Esophagus squamous epithelium (tissue), 5 donors: ENCODE results near the gene NUP210. TPM values are rescaled to one million over a fixed set of nuclear protein-coding genes. Genes with fewer than 3 reads are reported as not detected.

Source experiments
- DNase-seq: peaks from one replicate; lab custom pipeline; 2025; lab: John Stamatoyannopoulos, UW
- H3K27ac ChIP-seq, 4 donors: fragments of 200-600 bp; sonication (generic); one replicate each; pipeline ENCODE4 v1.5.1; 2016 to 2019; ENCODE audit warnings: mild to moderate bottlenecking in 1 of 4
- H3K27me3 ChIP-seq, 4 donors: fragments of 200-600 bp; sonication (generic); 1 replicate in 3 of 4; 2 replicates in 1 of 4; pipeline versions ENCODE4 v1.5.1 to v1.6.0; 2017 to 2021; ENCODE audit warnings: antibody characterized with exemption in 1 of 4
- H3K36me3 ChIP-seq, 3 donors: fragments of 200-600 bp; sonication (generic); one replicate each; pipeline ENCODE4 v1.5.1; 2016 to 2019
- H3K4me1 ChIP-seq, 3 donors: fragments of 200-600 bp; sonication (generic); one replicate each; pipeline ENCODE4 v1.5.1; 2017 to 2019
- H3K4me3 ChIP-seq, 4 donors: fragments of 200-600 bp; sonication (generic); 1 replicate in 3 of 4; 2 replicates in 1 of 4; pipeline ENCODE4 v1.5.1; 2016 to 2019; ENCODE audit warnings: mild to moderate bottlenecking in 2 of 4, moderate library complexity in 1 of 4
- H3K9me3 ChIP-seq, 3 donors: fragments of 200-600 bp; sonication (generic); one replicate each; pipeline ENCODE4 v1.5.1; 2016 to 2019
- POLR2A ChIP-seq, 4 donors: fragments of 450-650 bp; IDR thresholded peaks; one replicate each; pipeline ENCODE4 v1.6.1; 2017; ENCODE audit warnings: antibody characterized with exemption in 4 of 4, mild to moderate bottlenecking in 4 of 4, moderate library complexity in 3 of 4
- WGBS, 2 donors: methylation state at CpG; one replicate each; pipeline ENCODE4 v1.1.5; 2018; 5-methylcytosine and 5-hydroxymethylcytosine counted together
- intact Hi-C: fragments of 100-400 bp; cut with DNase I; formaldehyde crosslinking; loops from one replicate; pipeline ENCODE4 v1.15.0; 2022
- total RNA-seq, 4 donors: library from RNA; depleted of rRNA; stranded (reverse); fragments of >200 nt; gene quantifications; one replicate each; pipeline ENCODE4 v1.1.0, GENCODE V29; 2016
- TF ChIP-seq, protein P1 (sequence below), 6 experiments: fragments of 450-650 bp in 4 of 6; fragments of 200-600 bp in 2 of 6; sonication (generic) in 2 of 6; IDR thresholded peaks; one replicate each; pipeline ENCODE4 v1.5.1; 2016 to 2019; ENCODE audit warnings: antibody characterized with exemption in 6 of 6, mild to moderate bottlenecking in 4 of 6, moderate library complexity in 4 of 6
- donor health status: DM: yes; HTN: yes; CAD: no.

The NUP210 gene
- total RNA-seq, 4 donors from 2014 or later, result 7.2 to 14.5 (median 9.4) TPM

DNA sequence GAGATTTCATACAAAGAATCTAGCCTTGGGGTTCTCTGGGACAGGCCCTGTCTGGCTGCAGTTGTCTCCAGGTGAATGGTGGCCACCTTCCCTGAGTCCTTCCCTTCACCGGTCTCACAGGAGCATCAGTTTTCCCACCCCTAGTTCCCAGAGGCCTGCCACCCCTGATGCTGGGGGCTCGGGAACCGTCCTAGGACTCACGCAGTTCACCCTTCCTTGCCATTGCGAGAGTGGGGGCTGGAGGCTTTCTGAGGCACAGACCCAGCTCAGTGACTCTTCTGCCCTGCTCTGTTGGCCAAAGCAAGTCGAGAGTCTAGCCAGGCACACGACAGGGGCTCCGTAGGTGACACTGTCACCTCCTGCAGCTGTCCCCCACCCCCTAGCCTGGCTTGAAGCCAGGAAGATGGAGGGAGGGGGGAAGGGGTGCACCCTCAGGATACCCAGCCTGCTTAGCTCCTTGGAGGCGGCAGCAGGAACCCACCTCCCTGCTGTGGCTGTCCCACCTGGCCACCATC lies 130.3 kb downstream of the NUP210 start:
- Histone ChIP-seq H3K4me3 (no peak overlapping the region), H3K27me3 (peaks cover 0 to 44% (median 0%) of the 10 kb centered on the region in 4 donors), H3K4me1 (no peaks in the 10 kb centered on the region), H3K27ac (no peak overlapping the region), H3K36me3 (no peaks in the 10 kb centered on the region), H3K9me3 (peaks cover 0 to 8% (median 6%) of the 10 kb centered on the region in 3 donors)
- intact Hi-C loops, result loop anchor here (10.0 kb wide), 1 partner anchor 195 kb away; no protein-coding TSS in a partner anchor
- TF ChIP-seq POLR2A (IDR thresholded peaks at IDR 0.05), result no peak
- TF ChIP-seq, protein P1, sequence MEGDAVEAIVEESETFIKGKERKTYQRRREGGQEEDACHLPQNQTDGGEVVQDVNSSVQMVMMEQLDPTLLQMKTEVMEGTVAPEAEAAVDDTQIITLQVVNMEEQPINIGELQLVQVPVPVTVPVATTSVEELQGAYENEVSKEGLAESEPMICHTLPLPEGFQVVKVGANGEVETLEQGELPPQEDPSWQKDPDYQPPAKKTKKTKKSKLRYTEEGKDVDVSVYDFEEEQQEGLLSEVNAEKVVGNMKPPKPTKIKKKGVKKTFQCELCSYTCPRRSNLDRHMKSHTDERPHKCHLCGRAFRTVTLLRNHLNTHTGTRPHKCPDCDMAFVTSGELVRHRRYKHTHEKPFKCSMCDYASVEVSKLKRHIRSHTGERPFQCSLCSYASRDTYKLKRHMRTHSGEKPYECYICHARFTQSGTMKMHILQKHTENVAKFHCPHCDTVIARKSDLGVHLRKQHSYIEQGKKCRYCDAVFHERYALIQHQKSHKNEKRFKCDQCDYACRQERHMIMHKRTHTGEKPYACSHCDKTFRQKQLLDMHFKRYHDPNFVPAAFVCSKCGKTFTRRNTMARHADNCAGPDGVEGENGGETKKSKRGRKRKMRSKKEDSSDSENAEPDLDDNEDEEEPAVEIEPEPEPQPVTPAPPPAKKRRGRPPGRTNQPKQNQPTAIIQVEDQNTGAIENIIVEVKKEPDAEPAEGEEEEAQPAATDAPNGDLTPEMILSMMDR (IDR thresholded peaks at IDR 0.05), result no peak
- 95% methylated on average over 5 of the region's 9 CpGs; no CpG with 5 or more reads in 1 of the 2 donors for WGBS, 2 donors
- no peak for DNase-seq

DNA sequence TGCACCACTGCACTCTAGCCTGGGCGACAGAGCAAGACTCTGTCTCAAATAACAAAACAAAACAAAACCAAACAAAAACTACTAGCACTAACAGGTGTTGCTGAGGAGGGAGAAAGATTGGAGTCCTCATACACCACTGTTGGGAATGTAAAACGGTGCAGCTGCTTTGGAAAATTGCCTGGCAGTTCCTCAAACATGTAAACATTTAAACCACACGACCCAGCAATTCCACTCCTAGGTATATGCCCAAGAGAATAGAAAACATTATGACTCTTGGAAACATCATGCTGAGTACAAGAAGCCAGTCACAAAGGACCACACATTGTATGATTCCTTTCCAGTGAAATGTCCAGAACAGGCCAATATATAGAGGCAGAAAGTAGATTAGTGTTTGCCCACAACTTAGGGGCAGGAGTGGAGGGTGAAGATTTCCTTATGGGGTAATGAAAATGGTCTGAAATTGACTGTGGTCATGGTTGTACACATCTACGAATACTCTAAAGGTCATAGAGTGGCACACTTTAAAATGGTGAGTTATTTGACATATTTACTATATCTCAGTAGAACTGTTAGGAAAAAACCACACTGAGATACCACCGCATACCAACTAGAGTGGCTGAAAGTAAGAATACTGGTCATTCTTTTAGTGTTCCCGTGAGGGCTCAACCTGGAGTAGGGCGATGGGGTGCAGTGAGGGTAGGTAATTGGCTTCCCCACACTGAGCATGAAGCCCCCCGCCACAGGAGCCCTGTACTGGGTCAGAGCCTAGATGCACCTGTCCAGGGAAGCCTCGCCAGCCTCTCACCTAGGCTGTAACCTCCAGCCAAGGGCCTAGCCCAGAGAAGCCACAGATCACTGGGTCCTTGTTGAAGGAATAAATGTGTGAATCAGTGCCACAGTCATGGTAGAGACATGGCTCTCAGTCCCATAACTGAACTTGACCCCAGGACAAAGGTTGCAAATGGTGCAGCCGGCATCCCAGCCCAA lies 131.1 kb downstream of the NUP210 start:
- intact Hi-C loops, result loop anchor here (10.0 kb wide), 1 partner anchor 194 kb away; no protein-coding TSS in a partner anchor
- no peak for DNase-seq

DNA sequence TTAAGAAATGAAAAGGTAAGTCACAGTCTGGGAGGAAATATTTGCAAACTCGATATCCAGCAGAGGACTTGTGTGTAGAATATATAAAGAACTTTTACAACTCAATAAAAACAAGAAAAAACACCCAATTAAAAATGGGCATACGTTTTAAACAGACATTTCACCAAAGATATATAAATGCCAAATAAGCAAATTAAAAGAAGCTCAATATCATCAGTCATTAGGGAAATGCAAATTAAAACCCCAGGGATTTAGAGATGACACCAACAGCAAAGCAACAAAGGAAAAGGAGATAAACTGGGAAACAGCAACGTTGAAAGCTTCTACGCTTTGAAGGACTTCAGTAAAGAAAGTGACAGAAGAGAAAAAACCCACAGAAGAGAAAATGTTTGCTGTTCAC lies 132.3 kb downstream of the NUP210 start:
- WGBS, 2 donors, result 61 to 74% methylated on average over 4 of the region's 4 CpGs

More for the DNA sequence above, 131.1 kb downstream of the NUP210 start:
- Histone ChIP-seq H3K27me3 (peaks cover 0 to 46% (median 2%) of the 10 kb centered on the region in 4 donors), H3K4me1 (no peaks in the 10 kb centered on the region), H3K36me3 (no peaks in the 10 kb centered on the region), H3K4me3 (no peak overlapping the region), H3K9me3 (peaks cover 0 to 14% (median 9%) of the 10 kb centered on the region in 3 donors), H3K27ac (no peak overlapping the region)
- TF ChIP-seq POLR2A (IDR thresholded peaks at IDR 0.05), result no peak
- TF ChIP-seq, protein P1 (IDR thresholded peaks at IDR 0.05), result no peak
- WGBS, 2 donors, result 68 to 69% methylated on average over 7 to 8 of the region's 10 CpGs

DNA sequence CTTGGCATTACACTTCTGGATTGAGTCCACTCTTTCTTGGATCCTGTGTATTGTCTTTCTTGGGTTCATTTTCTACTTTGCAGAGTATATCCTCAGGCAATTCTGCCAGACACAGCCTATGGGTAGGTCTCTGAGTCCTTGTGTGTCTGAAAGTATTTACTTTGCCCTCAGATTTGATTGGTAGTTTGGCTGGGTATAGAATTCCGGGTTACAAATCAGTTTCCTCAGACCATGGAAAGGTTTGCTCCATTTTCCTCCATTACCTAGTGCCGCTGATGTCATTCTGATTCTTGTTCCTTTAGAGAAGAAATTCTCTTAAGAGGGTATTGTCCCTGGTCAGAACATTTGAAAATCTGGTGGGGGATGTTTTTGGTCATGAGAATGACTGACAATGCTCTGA lies 133.2 kb downstream of the NUP210 start:
- TF ChIP-seq POLR2A (IDR thresholded peaks at IDR 0.05), result no peak
- TF ChIP-seq, protein P1 (IDR thresholded peaks at IDR 0.05), result no peak
- H3K9me3 ChIP-seq, result peaks cover 0 to 23% (median 15%) of the 10 kb centered on the region in 3 donors
- intact Hi-C loops, result loop anchor here (10.0 kb wide), 1 partner anchor 192 kb away; no protein-coding TSS in a partner anchor
- DNase-seq, result no peak
- no peak overlapping the region for H3K4me3 ChIP-seq
- H3K27me3 ChIP-seq, result peaks cover 0 to 50% (median 13%) of the 10 kb centered on the region in 4 donors
- 84 to 100% methylated on average over 2 of the region's 2 CpGs for WGBS, 2 donors
- H3K4me1 ChIP-seq, result peaks cover 8 to 13% (median 12%) of the 10 kb centered on the region in 3 donors
- no peaks in the 10 kb centered on the region for H3K36me3 ChIP-seq
- no peak overlapping the region for H3K27ac ChIP-seq

More for the DNA sequence above, 132.3 kb downstream of the NUP210 start:
- Histone ChIP-seq H3K4me1 (peaks cover 0 to 7% (median 7%) of the 10 kb centered on the region in 3 donors), H3K27ac (no peak overlapping the region), H3K27me3 (peaks cover 0 to 47% (median 10%) of the 10 kb centered on the region in 4 donors), H3K36me3 (no peaks in the 10 kb centered on the region), H3K4me3 (no peak overlapping the region), H3K9me3 (peaks cover 0 to 23% (median 15%) of the 10 kb centered on the region in 3 donors)
- intact Hi-C loops, result loop anchor here (10.0 kb wide), 1 partner anchor 193 kb away; no protein-coding TSS in a partner anchor
- DNase-seq, result no peak
- TF ChIP-seq POLR2A (IDR thresholded peaks at IDR 0.05), result no peak
- TF ChIP-seq, protein P1 (IDR thresholded peaks at IDR 0.05), result no peak
